Measurements from ENCODE around the gene HIRA.
"Not testable (repeated sequence)": the region's sequence is repeated elsewhere in the genome, so short reads cannot be mapped to it uniquely, and the experiment has no call there.

HIRA gene

DNA sequence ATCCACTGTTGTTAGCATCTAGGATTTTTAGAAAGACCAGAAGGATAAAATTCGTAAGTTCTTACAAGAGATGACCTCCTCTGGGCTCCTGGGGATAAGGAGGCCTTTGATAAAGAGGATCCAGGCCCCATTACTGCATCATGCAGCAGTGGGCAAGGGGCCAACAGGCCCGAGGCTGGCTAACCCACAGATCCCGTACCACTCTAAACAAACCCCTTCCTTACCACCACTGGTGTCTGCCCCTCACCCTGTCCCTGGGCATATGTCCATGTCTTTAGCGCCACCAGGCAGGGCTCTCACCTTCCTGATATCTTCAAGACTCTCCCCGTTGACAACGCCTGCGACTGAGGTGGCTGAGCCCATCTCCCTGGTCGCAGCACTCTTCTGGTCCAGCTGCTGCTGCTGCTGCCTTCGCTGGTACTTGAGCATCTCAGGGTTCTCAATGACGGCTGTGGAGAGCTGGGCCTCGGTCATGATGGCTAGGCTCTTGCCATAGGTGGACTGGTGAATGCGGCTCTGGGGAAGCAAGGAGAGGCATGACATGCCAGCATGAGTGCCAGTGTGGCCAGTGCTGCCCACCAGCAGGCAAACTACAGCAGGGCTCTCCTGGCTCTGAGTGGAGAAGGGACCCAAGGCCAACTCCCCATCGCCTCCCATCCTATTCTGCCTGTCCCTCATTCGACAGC lies 46.2 kb downstream of the HIRA start:
- DNase-seq (ENCODE audit: low read depth in 3 of 3, low spot score in 1 of 3): no peak

DNA sequence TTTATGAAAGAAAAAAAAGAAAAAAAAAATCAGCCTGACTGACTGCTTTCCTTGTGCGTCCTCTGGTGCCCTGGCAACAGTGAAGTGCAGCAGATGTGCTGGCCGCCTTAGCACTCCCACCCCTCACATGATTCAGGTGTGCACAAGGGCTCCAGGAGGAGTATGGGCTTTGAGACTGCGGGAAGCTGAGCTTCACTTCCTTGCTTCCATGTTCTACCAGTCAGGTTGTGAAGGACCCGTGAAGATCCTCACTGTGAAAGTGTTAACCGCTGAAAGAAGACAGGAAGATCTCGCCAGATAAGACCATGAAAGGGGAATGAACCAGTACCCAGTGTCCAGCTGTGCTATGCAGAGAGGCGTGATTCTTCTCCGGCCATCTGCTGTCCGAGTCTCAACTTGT lies 48.2 kb downstream of the HIRA start:
- no peak for DNase-seq (ENCODE audit: low read depth in 3 of 3, low spot score in 1 of 3)

DNA sequence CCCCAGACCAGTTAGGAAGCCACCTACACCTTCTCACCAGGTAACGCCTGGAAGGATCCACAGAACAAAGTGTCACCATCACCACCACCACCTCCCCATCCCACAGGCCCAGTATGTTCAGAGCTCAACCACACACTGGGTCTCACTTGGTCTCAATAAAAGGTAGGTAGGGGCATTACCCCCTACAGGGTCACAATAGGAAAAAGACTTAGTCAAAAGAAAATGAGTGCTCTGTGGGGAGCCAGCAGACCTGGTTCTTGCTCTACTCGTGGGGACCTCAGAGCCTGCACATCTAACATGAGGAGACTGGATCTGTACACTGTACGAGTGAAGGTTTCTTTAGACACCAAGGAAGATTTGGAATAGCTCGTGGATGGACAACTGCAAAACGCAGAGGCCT lies 49.3 kb downstream of the HIRA start:
- no peak for DNase-seq (ENCODE audit: low read depth in 3 of 3, low spot score in 1 of 3)

DNA sequence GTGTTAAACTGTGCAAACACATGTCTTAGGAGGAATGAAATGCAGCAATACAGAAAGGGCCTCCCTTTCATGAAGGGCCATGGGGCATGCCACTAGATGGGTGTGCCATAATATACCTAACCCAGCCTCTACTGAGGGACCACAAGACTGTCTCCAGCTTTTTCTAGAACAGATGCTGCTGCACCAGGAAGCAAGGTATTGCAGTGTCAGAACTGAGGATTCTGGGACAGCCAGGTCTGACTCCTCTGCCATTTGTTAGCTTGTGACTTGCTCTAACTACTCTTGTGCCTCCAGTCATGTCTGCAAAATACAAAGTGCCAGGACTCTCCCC lies 53.2 kb downstream of the HIRA start:
- DNase-seq (ENCODE audit: low read depth in 3 of 3, low spot score in 1 of 3): no peak

DNA sequence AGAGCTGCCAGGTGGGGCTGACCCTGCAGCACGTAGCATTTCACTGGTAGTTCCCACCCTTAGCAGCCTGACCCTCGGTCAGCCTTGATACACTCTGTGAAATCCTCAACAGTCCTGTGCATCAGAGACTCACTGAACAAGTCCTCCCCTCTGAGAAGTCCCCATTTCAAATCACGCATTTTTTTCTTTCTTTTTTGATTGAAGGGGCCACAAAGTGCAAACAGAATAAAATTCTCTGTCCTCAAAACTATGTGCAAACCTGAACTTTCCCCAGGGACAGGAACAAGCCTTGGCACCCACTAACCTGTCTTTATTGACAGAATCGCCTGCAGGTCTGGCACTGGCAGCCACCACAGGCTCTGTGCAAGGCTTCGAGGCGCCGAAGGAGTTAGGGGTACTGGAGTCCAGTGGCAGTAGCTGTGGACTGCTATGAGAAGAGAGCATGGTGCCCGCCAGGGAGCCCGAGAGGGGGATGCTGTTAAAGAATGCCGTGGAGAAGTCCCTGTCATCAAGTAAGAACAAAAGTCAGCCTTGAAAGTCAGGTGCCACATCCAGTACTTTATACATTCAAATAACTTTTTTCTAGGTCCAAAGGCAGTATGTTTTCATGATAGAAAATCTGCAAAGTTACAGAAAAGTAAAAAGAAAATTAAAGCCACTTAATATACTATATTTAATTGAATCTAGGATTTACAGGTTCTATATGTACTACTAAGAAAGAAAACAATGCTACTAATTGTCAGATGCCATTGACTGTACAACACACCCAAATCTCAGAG lies 53.8 kb downstream of the HIRA start:
- DNase-seq (ENCODE audit: low read depth in 3 of 3, low spot score in 1 of 3): no peak

GRCh38 chr22:19376971-19377370 lies 54.6 kb downstream of the HIRA start:
- DNase-seq (ENCODE audit: low read depth in 3 of 3, low spot score in 1 of 3): no peak

GRCh38 chr22:19376247-19376646 lies 55.3 kb downstream of the HIRA start:
- DNase-seq (ENCODE audit: low read depth in 3 of 3, low spot score in 1 of 3): no peak

GRCh38 chr22:19375435-19375834 lies 56.1 kb downstream of the HIRA start:
- no peak for DNase-seq (ENCODE audit: low read depth in 3 of 3, low spot score in 1 of 3)

GRCh38 chr22:19374410-19374809 lies 57.1 kb downstream of the HIRA start:
- no peak for DNase-seq (ENCODE audit: low read depth in 3 of 3, low spot score in 1 of 3)

GRCh38 chr22:19373450-19373849 lies 58.1 kb downstream of the HIRA start:
- DNase-seq (ENCODE audit: low read depth in 3 of 3, low spot score in 1 of 3): no peak

DNA sequence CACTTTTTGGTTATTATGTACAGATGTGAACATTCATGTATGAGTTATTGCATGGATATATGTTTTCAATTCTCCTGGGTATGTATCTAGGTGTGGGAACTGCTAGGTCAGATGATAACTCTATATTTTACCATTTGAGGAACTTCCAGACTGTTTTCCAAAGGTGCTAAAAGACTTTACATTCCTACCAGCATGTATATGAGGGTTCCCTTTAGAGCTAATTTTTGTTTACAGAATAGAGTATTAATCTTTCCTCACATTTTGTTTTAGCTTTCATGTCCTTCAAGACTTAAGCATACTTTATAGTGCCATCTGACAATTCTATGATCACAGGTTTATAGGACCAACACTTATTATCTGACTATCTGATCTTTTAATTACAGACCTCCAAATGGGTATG lies 59.6 kb downstream of the HIRA start:
- no peak for DNase-seq (ENCODE audit: low read depth in 3 of 3, low spot score in 1 of 3)

GRCh38 chr22:19368876-19369275 lies 62.7 kb downstream of the HIRA start:
- no peak for DNase-seq (ENCODE audit: low read depth in 3 of 3, low spot score in 1 of 3)

- no peak for DNase-seq (ENCODE audit: low read depth in 3 of 3, low spot score in 1 of 3)
These were observed 63.7 kb downstream of the HIRA start for GRCh38 chr22:19367763-19368367.

GRCh38 chr22:19363541-19363940 lies 68.0 kb downstream of the HIRA start:
- DNase-seq (ENCODE audit: low read depth in 3 of 3, low spot score in 1 of 3): not testable (repeated sequence)

- no peak for DNase-seq (ENCODE audit: low read depth in 3 of 3, low spot score in 1 of 3)
These were observed 69.9 kb downstream of the HIRA start for GRCh38 chr22:19361501-19362103.

DNA sequence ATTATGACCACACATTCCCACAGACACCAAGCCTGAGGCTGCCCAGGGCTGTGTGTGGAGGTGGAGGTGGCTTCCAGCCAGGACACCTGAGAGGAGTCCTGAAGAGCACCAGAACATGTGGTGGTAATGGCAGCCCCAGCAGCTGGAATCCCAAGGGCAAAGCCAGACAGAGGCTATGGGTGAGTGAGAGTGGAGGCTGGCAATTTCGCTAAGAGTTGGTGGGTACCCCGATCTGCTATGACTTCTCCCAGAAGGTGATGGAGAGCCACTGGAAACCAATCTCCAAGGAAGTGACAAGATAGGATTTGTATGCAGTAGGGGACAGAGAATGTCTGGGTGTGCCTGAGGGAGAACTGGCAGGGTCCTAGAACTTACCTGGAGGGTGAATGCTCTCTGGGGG lies 70.7 kb downstream of the HIRA start:
- no peak for DNase-seq (ENCODE audit: low read depth in 3 of 3, low spot score in 1 of 3)

DNA sequence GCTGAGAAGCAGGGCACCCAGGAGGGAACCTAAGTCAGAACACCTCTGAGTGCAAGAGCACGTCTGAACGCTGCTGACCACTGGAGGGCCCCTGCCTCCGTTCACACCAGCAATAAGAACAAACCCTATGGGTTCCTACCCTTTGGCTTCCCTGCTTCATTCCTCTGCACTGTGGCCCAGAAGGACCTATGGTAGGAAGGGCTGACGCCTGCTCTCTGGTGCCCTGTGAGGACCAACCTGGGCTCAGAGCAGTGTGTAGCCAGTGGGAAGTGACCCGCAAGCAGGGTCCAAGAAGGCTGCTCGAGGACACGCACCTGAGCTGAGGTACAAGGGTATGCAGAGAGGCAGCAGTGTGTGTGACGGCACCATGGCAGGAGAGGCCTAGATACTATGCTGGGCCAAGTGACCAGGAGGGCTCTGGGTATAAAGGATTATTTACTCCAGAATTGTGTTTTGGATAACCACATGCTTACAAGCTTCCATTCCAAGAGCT lies 71.2 kb downstream of the HIRA start:
- no peak for DNase-seq (ENCODE audit: low read depth in 3 of 3, low spot score in 1 of 3)

GRCh38 chr22:19359554-19360299 lies 71.8 kb downstream of the HIRA start:
- no peak for DNase-seq (ENCODE audit: low read depth in 3 of 3, low spot score in 1 of 3)

GRCh38 chr22:19358703-19359553 lies 72.6 kb downstream of the HIRA start:
- DNase-seq (ENCODE audit: low read depth in 3 of 3, low spot score in 1 of 3): no peak

DNA sequence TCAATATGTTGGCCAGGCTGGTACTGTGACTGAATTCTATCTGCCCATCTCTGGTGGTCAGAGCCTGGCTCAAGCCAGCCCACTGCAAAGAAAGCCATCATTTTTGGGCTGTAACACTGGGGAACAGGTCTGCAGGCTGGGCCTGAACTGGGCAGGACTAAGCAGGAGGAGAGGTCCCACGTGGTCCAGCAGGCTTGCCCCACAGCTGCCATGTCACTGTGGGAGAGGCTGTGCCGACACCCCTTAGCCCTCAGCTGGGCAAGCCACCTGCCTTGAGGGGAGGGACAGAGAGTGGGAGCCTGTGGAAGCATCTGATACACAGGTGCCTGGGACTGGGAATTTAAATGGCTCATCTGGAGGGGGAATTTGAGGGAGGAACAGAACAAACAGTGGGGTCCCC lies 73.3 kb downstream of the HIRA start:
- no peak for DNase-seq (ENCODE audit: low read depth in 3 of 3, low spot score in 1 of 3)
